Hepatocyte (in vitro differentiated cells): ENCODE results near the gene ENTPD2. TPM values are rescaled to one million over a fixed set of nuclear protein-coding genes. Genes with fewer than 3 reads are reported as not detected.

Experiments used
- DNase-seq: peaks from one replicate; pipeline ENCODE4 v3.0.0-alpha.2; 2016; ENCODE audit warnings: low spot score
- H2AFZ ChIP-seq: fragments of 200-600 bp; sonication (generic); 2 replicates; pipeline ENCODE4 v1.6.0; 2016; ENCODE audit warnings: antibody characterized with exemption, mild to moderate bottlenecking
- H3K27ac ChIP-seq: fragments of 200-600 bp; sonication (generic); 2 replicates; pipeline ENCODE4 v1.5.1; 2016; ENCODE audit warnings: mild to moderate bottlenecking
- H3K27me3 ChIP-seq: fragments of 200-600 bp; sonication (generic); 2 replicates; pipeline ENCODE4 v1.6.1; 2016
- H3K36me3 ChIP-seq: fragments of 200-600 bp; sonication (generic); replicated peaks from 2 replicates; pipeline ENCODE4 v1.5.1; 2016; ENCODE audit warnings: low read depth; ENCODE audit not compliant: insufficient read depth
- H3K4me1 ChIP-seq: fragments of 200-600 bp; sonication (generic); 2 replicates; pipeline ENCODE4 v1.5.1; 2016; ENCODE audit warnings: mild to moderate bottlenecking, moderate library complexity; ENCODE audit not compliant: insufficient read depth
- H3K4me2 ChIP-seq: fragments of 200-600 bp; sonication (generic); 2 replicates; pipeline ENCODE4 v1.6.0; 2016
- H3K4me3 ChIP-seq: fragments of 200-600 bp; sonication (generic); 2 replicates; pipeline ENCODE4 v1.5.1; 2016; ENCODE audit warnings: mild to moderate bottlenecking
- H3K79me2 ChIP-seq: fragments of 200-600 bp; sonication (generic); 2 replicates; pipeline ENCODE4 v1.6.0; 2017; ENCODE audit warnings: mild to moderate bottlenecking
- H3K9me2 ChIP-seq: fragments of 200-600 bp; sonication (generic); replicated peaks from 2 replicates; pipeline ENCODE4 v1.6.0; 2017; ENCODE audit warnings: mild to moderate bottlenecking; ENCODE audit not compliant: insufficient read depth
- H3K9me3 ChIP-seq: fragments of 200-600 bp; sonication (generic); 2 replicates; pipeline ENCODE4 v1.5.1; 2016; ENCODE audit warnings: low read depth, mild to moderate bottlenecking
- H4K20me1 ChIP-seq: fragments of 200-600 bp; sonication (generic); 2 replicates; pipeline ENCODE4 v1.6.0; 2016; ENCODE audit warnings: mild to moderate bottlenecking; ENCODE audit not compliant: insufficient read depth, poor library complexity, severe bottlenecking
- EZH2 ChIP-seq: fragments of 200-600 bp; sonication (generic); IDR thresholded peaks from 2 replicates; pipeline ENCODE4 v1.6.1; 2016; ENCODE audit warnings: antibody characterized with exemption, mild to moderate bottlenecking, borderline replicate concordance
- EZH2phosphoT487 ChIP-seq: fragments of 200-600 bp; sonication (generic); IDR thresholded peaks from one replicate; pipeline ENCODE4 v1.6.1; 2018; ENCODE audit warnings: antibody characterized with exemption, mild to moderate bottlenecking, low read depth, moderate library complexity; ENCODE audit not compliant: unreplicated experiment, severe bottlenecking
- WGBS: methylation state at CpG from one replicate; pipeline ENCODE4 v1.1.6; 2016; ENCODE audit warnings: low lambda C conversion rate; ENCODE audit errors: missing lambda C conversion rate; 5-methylcytosine and 5-hydroxymethylcytosine counted together
- polyA plus RNA-seq: library from polyadenylated mRNA; unstranded; fragments of >200 nt; fragmentation: Nextera tagmentation; extraction: Ambion mirVana; gene quantifications from 2 replicates; pipeline ENCODE4 v1.2.1, GENCODE V29; 2016
- total RNA-seq: library from RNA; depleted of rRNA; stranded (reverse); fragments of >200 nt; gene quantifications from 2 replicates; pipeline ENCODE4 v1.2.3, GENCODE V29; 2014
- TF ChIP-seq, protein P1 (sequence below): fragments of 200-600 bp; sonication (generic); IDR thresholded peaks from 2 replicates; pipeline ENCODE4 v1.5.1; 2016; ENCODE audit warnings: antibody characterized with exemption, mild to moderate bottlenecking; ENCODE audit not compliant: poor library complexity

The ENTPD2 gene
- total and polyA plus RNA-seq, 2 experiments from 2014 or later = 1.1 to 1.8 TPM

DNA sequence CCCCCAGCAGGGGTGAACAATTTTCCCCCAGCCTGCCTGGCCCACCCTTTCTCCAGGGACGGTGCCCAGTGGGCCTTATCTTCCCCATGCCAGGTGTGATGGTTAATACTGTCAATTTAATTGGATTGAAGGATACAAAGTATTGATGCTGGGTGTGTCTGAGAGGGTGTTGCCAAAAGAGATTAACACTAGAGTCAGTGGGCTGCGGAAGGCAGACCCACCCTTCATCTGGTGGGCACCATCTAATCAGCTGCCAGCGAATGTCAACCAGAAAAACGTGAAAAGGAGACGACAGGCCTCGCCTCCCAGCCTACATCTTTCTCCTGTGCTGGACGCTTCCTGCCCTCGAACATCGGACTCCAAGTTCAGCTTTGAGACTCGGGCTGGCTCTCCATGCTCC is 16.4 kb downstream of the ENTPD2 start:
- no peak overlapping the region for H3K4me2 ChIP-seq
- H2AFZ ChIP-seq = no peak overlapping the region
- H3K79me2 ChIP-seq = no peaks in the 10 kb centered on the region
- no peak overlapping the region for H3K4me3 ChIP-seq
- no peaks in the 10 kb centered on the region for H3K36me3 ChIP-seq
- TF ChIP-seq EZH2phosphoT487 = no peak
- TF ChIP-seq, protein P1, sequence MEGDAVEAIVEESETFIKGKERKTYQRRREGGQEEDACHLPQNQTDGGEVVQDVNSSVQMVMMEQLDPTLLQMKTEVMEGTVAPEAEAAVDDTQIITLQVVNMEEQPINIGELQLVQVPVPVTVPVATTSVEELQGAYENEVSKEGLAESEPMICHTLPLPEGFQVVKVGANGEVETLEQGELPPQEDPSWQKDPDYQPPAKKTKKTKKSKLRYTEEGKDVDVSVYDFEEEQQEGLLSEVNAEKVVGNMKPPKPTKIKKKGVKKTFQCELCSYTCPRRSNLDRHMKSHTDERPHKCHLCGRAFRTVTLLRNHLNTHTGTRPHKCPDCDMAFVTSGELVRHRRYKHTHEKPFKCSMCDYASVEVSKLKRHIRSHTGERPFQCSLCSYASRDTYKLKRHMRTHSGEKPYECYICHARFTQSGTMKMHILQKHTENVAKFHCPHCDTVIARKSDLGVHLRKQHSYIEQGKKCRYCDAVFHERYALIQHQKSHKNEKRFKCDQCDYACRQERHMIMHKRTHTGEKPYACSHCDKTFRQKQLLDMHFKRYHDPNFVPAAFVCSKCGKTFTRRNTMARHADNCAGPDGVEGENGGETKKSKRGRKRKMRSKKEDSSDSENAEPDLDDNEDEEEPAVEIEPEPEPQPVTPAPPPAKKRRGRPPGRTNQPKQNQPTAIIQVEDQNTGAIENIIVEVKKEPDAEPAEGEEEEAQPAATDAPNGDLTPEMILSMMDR = no peak
- no peak for TF ChIP-seq EZH2
- no peaks in the 10 kb centered on the region for H3K9me2 ChIP-seq
- no peaks in the 10 kb centered on the region for H4K20me1 ChIP-seq
- H3K27ac ChIP-seq = no peak overlapping the region
- H3K9me3 ChIP-seq = no peaks in the 10 kb centered on the region
- H3K27me3 ChIP-seq = no peaks in the 10 kb centered on the region
- no peak for DNase-seq
- WGBS = 92% methylated on average over 10 of the region's 10 CpGs
- H3K4me1 ChIP-seq = no peaks in the 10 kb centered on the region

DNA sequence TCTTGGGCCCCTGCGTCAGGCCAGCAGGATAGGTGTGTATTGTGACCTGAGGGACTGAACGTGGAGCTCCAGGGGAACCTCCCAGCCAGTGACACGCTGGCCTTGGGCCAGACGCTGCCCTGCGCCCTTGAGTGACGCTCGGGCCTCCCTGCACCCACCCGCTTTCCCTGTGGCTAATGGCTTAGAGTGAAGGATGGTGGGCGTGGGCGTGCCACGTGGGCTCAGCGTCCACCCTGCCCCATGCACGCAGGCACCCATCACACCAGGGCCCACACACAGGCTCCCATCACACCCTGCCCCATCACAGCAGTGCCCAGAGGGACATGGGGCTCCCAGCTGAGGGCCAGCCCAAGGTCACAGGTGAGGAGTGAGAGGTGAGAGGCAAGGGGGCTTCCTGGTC is 16.8 kb downstream of the ENTPD2 start:
- Histone ChIP-seq H3K27ac (no peak overlapping the region), H3K9me2 (no peaks in the 10 kb centered on the region), H3K4me1 (no peaks in the 10 kb centered on the region), H4K20me1 (no peaks in the 10 kb centered on the region), H3K4me3 (no peak overlapping the region), H2AFZ (no peak overlapping the region), H3K9me3 (no peaks in the 10 kb centered on the region), H3K79me2 (no peaks in the 10 kb centered on the region), H3K4me2 (no peak overlapping the region), H3K36me3 (no peaks in the 10 kb centered on the region), H3K27me3 (no peaks in the 10 kb centered on the region)
- TF ChIP-seq EZH2 = no peak
- TF ChIP-seq, protein P1 = no peak
- no peak for TF ChIP-seq EZH2phosphoT487
- DNase-seq = no peak
- 91% methylated on average over 13 of the region's 13 CpGs for WGBS

DNA sequence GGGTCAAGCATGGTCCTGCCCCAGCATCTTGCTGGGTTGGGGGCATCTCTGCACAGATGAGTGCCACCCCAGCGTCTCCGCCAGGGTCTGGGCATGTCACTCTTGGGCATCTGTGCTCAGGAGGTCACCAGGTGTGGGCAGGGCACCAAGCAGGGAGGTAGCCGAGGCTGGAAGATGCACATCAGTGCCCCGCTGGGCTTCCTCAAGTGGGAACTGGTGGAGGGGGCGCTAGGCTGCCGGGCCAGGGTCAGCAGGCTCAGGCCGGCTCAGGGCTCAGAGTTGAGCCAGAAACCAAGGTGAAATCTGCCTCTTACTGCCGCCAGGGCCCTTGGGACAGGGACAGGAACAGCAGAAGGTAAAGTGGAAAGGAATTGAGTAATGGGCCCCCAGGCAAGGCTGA is 17.9 kb downstream of the ENTPD2 start:
- Histone ChIP-seq H3K79me2 (no peaks in the 10 kb centered on the region), H3K27ac (no peak overlapping the region), H2AFZ (no peak overlapping the region), H3K36me3 (no peaks in the 10 kb centered on the region), H3K4me1 (no peaks in the 10 kb centered on the region), H3K4me3 (no peak overlapping the region), H3K27me3 (no peaks in the 10 kb centered on the region), H3K4me2 (no peak overlapping the region), H3K9me3 (no peaks in the 10 kb centered on the region), H3K9me2 (no peaks in the 10 kb centered on the region), H4K20me1 (no peaks in the 10 kb centered on the region)
- no peak for TF ChIP-seq EZH2phosphoT487
- TF ChIP-seq, protein P1 = no peak
- no peak for TF ChIP-seq EZH2
- WGBS = 76% methylated on average over 8 of the region's 8 CpGs
- no peak for DNase-seq

DNA sequence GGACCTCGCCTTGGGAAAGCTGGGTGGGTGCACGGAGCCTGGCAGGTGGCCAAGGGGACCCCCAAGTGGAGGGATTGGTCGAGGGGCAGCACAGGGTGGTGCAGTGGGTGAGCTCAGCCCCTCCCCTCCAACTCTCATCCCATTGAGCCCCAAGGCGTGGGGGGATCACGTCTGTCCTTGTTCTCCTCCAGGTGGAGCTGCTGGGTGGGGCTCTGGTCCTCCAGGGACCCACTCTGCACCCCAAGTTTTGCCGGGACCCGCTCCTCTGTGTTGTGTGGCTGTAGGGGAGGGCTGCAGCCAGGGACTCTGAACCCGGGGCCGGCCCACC is 18.4 kb downstream of the ENTPD2 start:
- H3K4me3 ChIP-seq = no peak overlapping the region
- TF ChIP-seq EZH2 = no peak
- TF ChIP-seq, protein P1 = no peak
- TF ChIP-seq EZH2phosphoT487 = no peak
- DNase-seq = no peak
- WGBS = 42% methylated on average over 9 of the region's 9 CpGs
- H3K79me2 ChIP-seq = no peaks in the 10 kb centered on the region
- no peaks in the 10 kb centered on the region for H3K9me3 ChIP-seq
- no peak overlapping the region for H3K4me2 ChIP-seq
- no peaks in the 10 kb centered on the region for H3K36me3 ChIP-seq
- H3K4me1 ChIP-seq = no peaks in the 10 kb centered on the region
- H2AFZ ChIP-seq = no peak overlapping the region
- no peaks in the 10 kb centered on the region for H4K20me1 ChIP-seq
- no peaks in the 10 kb centered on the region for H3K9me2 ChIP-seq
- no peak overlapping the region for H3K27ac ChIP-seq
- H3K27me3 ChIP-seq = no peaks in the 10 kb centered on the region
